GM18517 (cell line): Measurements from ENCODE around the gene MGMT.

Source experiments
- ATAC-seq: cut with Tn5 transposase; IDR thresholded peaks from one replicate; pipeline ENCODE4 v1.9.1; 2021; ENCODE audit warnings: mild to moderate bottlenecking, moderate library complexity; ENCODE audit not compliant: unreplicated experiment

Gene MGMT

GRCh38 chr10:129517680-129518057, 50.6 kb downstream of the MGMT start:
- no peak for ATAC-seq

- ATAC-seq = no peak
Observed at GRCh38 chr10:129518793-129519192, 51.8 kb downstream of the MGMT start.

GRCh38 chr10:129520440-129521080, 53.5 kb downstream of the MGMT start:
- ATAC-seq = no peak

- no peak for ATAC-seq
Observed at GRCh38 chr10:129521161-129522025, 54.4 kb downstream of the MGMT start.

- ATAC-seq = no peak
Observed at GRCh38 chr10:129522041-129522585, 55.1 kb downstream of the MGMT start.

GRCh38 chr10:129523031-129523722, 56.1 kb downstream of the MGMT start:
- ATAC-seq = no peak

GRCh38 chr10:129523723-129524316, 56.8 kb downstream of the MGMT start:
- no peak for ATAC-seq

- ATAC-seq = no peak
Observed at GRCh38 chr10:129524936-129525335, 57.9 kb downstream of the MGMT start.

- no peak for ATAC-seq
Observed at GRCh38 chr10:129525401-129525801, 58.4 kb downstream of the MGMT start.

- no peak for ATAC-seq
Observed at GRCh38 chr10:129526943-129527342, 59.9 kb downstream of the MGMT start.

GRCh38 chr10:129528376-129528978, 61.4 kb downstream of the MGMT start:
- ATAC-seq = no peak

GRCh38 chr10:129530581-129530980, 63.5 kb downstream of the MGMT start:
- no peak for ATAC-seq

- no peak for ATAC-seq
Observed at GRCh38 chr10:129531195-129531968, 64.3 kb downstream of the MGMT start.

GRCh38 chr10:129531969-129532660, 65.1 kb downstream of the MGMT start:
- no peak for ATAC-seq

GRCh38 chr10:129532838-129533237, 65.8 kb downstream of the MGMT start:
- ATAC-seq = no peak

GRCh38 chr10:129533281-129533680, 66.2 kb downstream of the MGMT start:
- ATAC-seq = no peak

- no peak for ATAC-seq
Observed at GRCh38 chr10:129534826-129535225, 67.8 kb downstream of the MGMT start.

GRCh38 chr10:129536336-129536735, 69.3 kb downstream of the MGMT start:
- ATAC-seq = no peak

- no peak for ATAC-seq
Observed at GRCh38 chr10:129537151-129537550, 70.1 kb downstream of the MGMT start.
